ENCODE measurements around the gene RASA1. TPM values are rescaled to one million over a fixed set of nuclear protein-coding genes. Genes with fewer than 3 reads are reported as not detected.

RASA1 gene
- total RNA-seq, 1 donor, result 43.8 TPM

GRCh38 chr5:87437724-87438123 lies 170.0 kb downstream of the RASA1 start:
- Histone ChIP-seq H3K79me2 (ENCODE audit: insufficient read depth, low read length) (no peaks in the 10 kb centered on the region), H4K20me1 (ENCODE audit: insufficient read depth, low read length) (no peaks in the 10 kb centered on the region), H3K27ac (ENCODE audit: low read depth, low read length) (no peak overlapping the region), H3K4me2 (ENCODE audit: insufficient read depth, low read length) (no peak overlapping the region), H3K9me3 (ENCODE audit: low read depth, low read length) (no peaks in the 10 kb centered on the region), H3K27me3 (ENCODE audit: insufficient read depth, low read length) (no peaks in the 10 kb centered on the region), H3K4me3 (ENCODE audit: insufficient read depth, low read length) (no peak overlapping the region), H3K4me1 (ENCODE audit: insufficient read depth, low read length) (no peaks in the 10 kb centered on the region), H2AFZ (ENCODE audit: low read length) (no peak overlapping the region), H3K36me3 (ENCODE audit: insufficient read depth, low read length) (no peaks in the 10 kb centered on the region)
- TF ChIP-seq CTCF (IDR thresholded peaks at IDR 0.05; ENCODE audit: extremely low read depth, low read depth, low read length), result no peak
- no peak for DNase-seq (ENCODE audit: insufficient read length, low spot score, missing footprints)

- H3K4me3 ChIP-seq (ENCODE audit: insufficient read depth, low read length), result no peak overlapping the region
- H4K20me1 ChIP-seq (ENCODE audit: insufficient read depth, low read length), result no peaks in the 10 kb centered on the region
- DNase-seq (ENCODE audit: insufficient read length, low spot score, missing footprints), result no peak
- no peaks in the 10 kb centered on the region for H3K4me1 ChIP-seq (ENCODE audit: insufficient read depth, low read length)
- H3K79me2 ChIP-seq (ENCODE audit: insufficient read depth, low read length), result no peaks in the 10 kb centered on the region
- H2AFZ ChIP-seq (ENCODE audit: low read length), result no peak overlapping the region
- TF ChIP-seq CTCF (IDR thresholded peaks at IDR 0.05; ENCODE audit: extremely low read depth, low read depth, low read length), result no peak
- H3K27ac ChIP-seq (ENCODE audit: low read depth, low read length), result no peak overlapping the region
- no peaks in the 10 kb centered on the region for H3K36me3 ChIP-seq (ENCODE audit: insufficient read depth, low read length)
- no peaks in the 10 kb centered on the region for H3K27me3 ChIP-seq (ENCODE audit: insufficient read depth, low read length)
- H3K9me3 ChIP-seq (ENCODE audit: low read depth, low read length), result no peaks in the 10 kb centered on the region
- no peak overlapping the region for H3K4me2 ChIP-seq (ENCODE audit: insufficient read depth, low read length)
Observed at GRCh38 chr5:87438231-87438630, 170.5 kb downstream of the RASA1 start.

Small RNA genes lying within 50 kb of the gene (small RNA-seq; reads per million reads assigned to genes)
- gene RN7SL629P, result not detected
- not detected for gene RNU6-606P
- gene RNU6-727P, result not detected

Other genes with a start within 250 kb of the RASA1 start
- 74.3 and 80.3 TPM in 2 replicates for gene CCNH, start 145.0 kb downstream of the RASA1 start, total RNA-seq